H9 (cell line): Measurements from ENCODE around the gene DNM1. TPM values are rescaled to one million over a fixed set of nuclear protein-coding genes. Genes with fewer than 3 reads are reported as not detected.

Experiments
- DNase-seq: peaks from one replicate; pipeline ENCODE4 v3.0.0-alpha.2; 2017
- H2AFZ ChIP-seq: one replicate; pipeline ENCODE4 v1.6.1; 2013; ENCODE audit warnings: mild to moderate bottlenecking, low read length, control low read depth, moderate library complexity
- H2AK5ac ChIP-seq: 2 replicates; pipeline ENCODE4 v1.6.1; 2013; ENCODE audit warnings: low read length, control low read depth, mixed read lengths; ENCODE audit not compliant: insufficient read length
- H2BK120ac ChIP-seq: one replicate; pipeline ENCODE4 v1.6.1; 2013; ENCODE audit warnings: low read depth, mild to moderate bottlenecking, low read length, control low read depth, inconsistent platforms; ENCODE audit not compliant: poor library complexity, severe bottlenecking
- H2BK12ac ChIP-seq: 2 replicates; pipeline ENCODE4 v1.6.1; 2013; ENCODE audit warnings: low read length, control low read depth, mixed read lengths, low read depth; ENCODE audit not compliant: insufficient read length
- H2BK15ac ChIP-seq: 2 replicates; pipeline ENCODE4 v1.6.1; 2013; ENCODE audit warnings: low read depth, low read length, control low read depth
- H2BK20ac ChIP-seq: one replicate; pipeline ENCODE4 v1.6.1; 2013; ENCODE audit warnings: low read depth, mild to moderate bottlenecking, low read length, control low read depth, inconsistent platforms; ENCODE audit not compliant: poor library complexity, severe bottlenecking
- H2BK5ac ChIP-seq: 2 replicates; pipeline ENCODE4 v1.6.1; 2013; ENCODE audit warnings: low read length, control low read depth, mixed read lengths; ENCODE audit not compliant: insufficient read length
- H3K14ac ChIP-seq: 2 replicates; pipeline ENCODE4 v1.6.1; 2013; ENCODE audit warnings: low read length, control low read depth; ENCODE audit not compliant: insufficient read depth
- H3K18ac ChIP-seq: 2 replicates; pipeline ENCODE4 v1.6.1; 2013; ENCODE audit warnings: low read depth, mild to moderate bottlenecking, mixed read lengths, low read length, control low read depth; ENCODE audit not compliant: insufficient read length
- H3K23ac ChIP-seq: 2 replicates; pipeline ENCODE4 v1.6.1; 2013; ENCODE audit warnings: low read length, control low read depth, mixed read lengths, low read depth; ENCODE audit not compliant: insufficient read length
- H3K23me2 ChIP-seq: 2 replicates; pipeline ENCODE4 v1.6.1; 2013; ENCODE audit warnings: low read depth, mild to moderate bottlenecking, mixed read lengths, low read length, control low read depth; ENCODE audit not compliant: insufficient read length, poor library complexity, severe bottlenecking
- H3K27ac ChIP-seq: 2 replicates; pipeline ENCODE4 v1.5.1; 2013; ENCODE audit warnings: low read length, control low read depth, mixed read lengths, low read depth; ENCODE audit not compliant: insufficient read length
- H3K27me3 ChIP-seq: 2 replicates; pipeline ENCODE4 v1.6.1; 2013; ENCODE audit warnings: low read length, control low read depth, inconsistent platforms; ENCODE audit not compliant: insufficient read depth
- H3K4ac ChIP-seq: 2 replicates; pipeline ENCODE4 v1.6.1; 2013; ENCODE audit warnings: low read depth, mild to moderate bottlenecking, control low read depth, inconsistent platforms, low read length, moderate library complexity
- H3K4me1 ChIP-seq: 2 replicates; pipeline ENCODE4 v1.6.1; 2013; ENCODE audit warnings: low read length, control low read depth, inconsistent platforms; ENCODE audit not compliant: insufficient read depth
- H3K4me2 ChIP-seq: 2 replicates; pipeline ENCODE4 v1.6.1; 2013; ENCODE audit warnings: low read length, control low read depth, mixed read lengths; ENCODE audit not compliant: insufficient read length, insufficient read depth
- H3K56ac ChIP-seq: 2 replicates; pipeline ENCODE4 v1.6.1; 2013; ENCODE audit warnings: low read depth, mild to moderate bottlenecking, mixed read lengths, low read length, control low read depth; ENCODE audit not compliant: insufficient read length
- H3K79me1 ChIP-seq: 2 replicates; pipeline ENCODE4 v1.6.1; 2013; ENCODE audit warnings: low read depth, mild to moderate bottlenecking, moderate library complexity, low read length, control low read depth, inconsistent platforms; ENCODE audit not compliant: insufficient read depth, poor library complexity, severe bottlenecking
- H3K79me2 ChIP-seq: 2 replicates; pipeline ENCODE4 v1.6.1; 2013; ENCODE audit warnings: low read length, control low read depth, inconsistent platforms; ENCODE audit not compliant: insufficient read depth
- H3K9ac ChIP-seq: 2 replicates; pipeline ENCODE4 v1.6.1; 2013; ENCODE audit warnings: low read length, control low read depth, mixed read lengths; ENCODE audit not compliant: insufficient read length; ENCODE audit errors: extremely low read depth
- H3K9me3 ChIP-seq: one replicate; pipeline ENCODE4 v1.6.1; 2013; ENCODE audit warnings: low read depth, low read length, inconsistent platforms; ENCODE audit not compliant: control insufficient read depth
- H3T11ph ChIP-seq: one replicate; pipeline ENCODE4 v1.6.1; 2013; ENCODE audit warnings: mild to moderate bottlenecking, low read length, control low read depth, inconsistent platforms
- H4K20me1 ChIP-seq: one replicate; pipeline ENCODE4 v1.6.1; 2013; ENCODE audit not compliant: control insufficient read depth, insufficient read length, insufficient read depth
- H4K5ac ChIP-seq: 2 replicates; pipeline ENCODE4 v1.6.1; 2013; ENCODE audit warnings: low read depth, mild to moderate bottlenecking, mixed read lengths, low read length, control low read depth; ENCODE audit not compliant: insufficient read length
- H4K8ac ChIP-seq: replicated peaks from 2 replicates; pipeline ENCODE4 v1.6.1; 2013; ENCODE audit warnings: low read length, control low read depth, mixed read lengths, low read depth; ENCODE audit not compliant: insufficient read length
- H4K91ac ChIP-seq: 2 replicates; pipeline ENCODE4 v1.6.1; 2013; ENCODE audit warnings: low read depth, mild to moderate bottlenecking, moderate library complexity, mixed read lengths, low read length, control low read depth; ENCODE audit not compliant: insufficient read length
- H3K27ac Mint-ChIP-seq, 3 experiments: 2 replicates in 2 of 3; 3 replicates in 1 of 3; pipeline ENCODE4 v1.8.0; 2020 to 2021; ENCODE audit warnings: mixed read lengths in 3 of 3, mild to moderate bottlenecking in 1 of 3, moderate library complexity in 1 of 3
- H3K27me3 Mint-ChIP-seq: 2 replicates; pipeline ENCODE4 v1.8.0; 2021; ENCODE audit warnings: low read depth, mild to moderate bottlenecking, moderate library complexity, mixed read lengths
- H3K36me3 Mint-ChIP-seq, 3 experiments: 2 replicates in 2 of 3; 3 replicates in 1 of 3; pipeline ENCODE4 v1.8.0; 2020 to 2021; ENCODE audit warnings: low read depth in 3 of 3, mixed read lengths in 3 of 3; ENCODE audit not compliant: insufficient read depth in 1 of 3
- H3K4me1 Mint-ChIP-seq, 2 experiments: 2 replicates each; pipeline ENCODE4 v1.8.0; 2020; ENCODE audit warnings: mixed read lengths in 2 of 2
- H3K4me3 Mint-ChIP-seq, 2 experiments: 2 replicates in 1 of 2; 3 replicates in 1 of 2; pipeline ENCODE4 v1.8.0; 2020 to 2021; ENCODE audit warnings: mild to moderate bottlenecking in 2 of 2, mixed read lengths in 2 of 2, moderate library complexity in 1 of 2
- H3K9me3 Mint-ChIP-seq, 2 experiments: 2 replicates in 1 of 2; 3 replicates in 1 of 2; pipeline ENCODE4 v1.8.0; 2020; ENCODE audit warnings: mild to moderate bottlenecking in 2 of 2, mixed read lengths in 2 of 2, moderate library complexity in 1 of 2
- CTCF ChIP-seq: fragments of 200-600 bp; sonication (generic); conservative IDR thresholded peaks from 3 replicates; pipeline ENCODE4 v1.8.0; 2021; ENCODE audit warnings: antibody characterized with exemption, mild to moderate bottlenecking
- WGBS: extraction: QIAGEN DNeasy Blood & Tissue Kit; methylation state at CpG from one replicate; pipeline ENCODE4 v1.1.7; 2013; ENCODE audit warnings: missing lambda C conversion rate, low lambda C conversion rate, mixed read lengths; ENCODE audit not compliant: insufficient read length; ENCODE audit errors: extremely low coverage; 5-methylcytosine and 5-hydroxymethylcytosine counted together
- total RNA-seq: library from RNA; stranded (reverse); gene quantifications from 2 replicates; pipeline ENCODE4 v1.2.1, GENCODE V29; 2021

Gene DNM1
- total RNA-seq, 1 experiment from 2014 or later = 58.0 TPM

DNA sequence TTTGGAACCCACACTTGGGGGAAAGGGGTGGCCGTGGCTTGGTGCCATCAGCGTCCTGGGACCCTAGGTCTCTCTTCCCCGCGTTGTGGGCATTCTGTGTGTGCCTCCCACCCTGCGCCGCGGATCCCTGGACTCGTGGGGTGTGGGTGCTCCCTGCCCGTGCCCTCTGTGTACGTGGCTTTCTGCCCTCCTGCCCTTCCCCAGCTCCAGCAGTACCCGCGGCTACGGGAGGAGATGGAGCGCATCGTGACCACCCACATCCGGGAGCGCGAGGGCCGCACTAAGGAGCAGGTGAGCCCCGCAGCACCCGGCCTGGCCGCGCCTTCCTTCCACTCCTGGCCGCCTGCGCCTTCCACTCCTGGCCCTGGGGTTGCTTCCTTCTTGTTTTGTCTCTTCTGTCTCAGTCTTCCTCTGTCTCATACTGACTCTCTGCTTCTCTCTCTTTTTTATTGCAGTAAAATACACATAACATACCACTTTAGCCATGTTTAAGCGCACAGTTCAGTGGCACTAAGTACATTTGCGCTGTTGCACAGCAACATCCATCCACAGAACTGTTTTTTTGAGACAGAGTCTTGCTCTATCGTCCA lies 30.7 kb downstream of the DNM1 start:
- Mint-ChIP-seq H3K9me3 (no peaks in the 10 kb centered on the region), H3K4me1 (no peaks in the 10 kb centered on the region), H3K27ac (no peak overlapping the region; a peak in 1 of 7 replicates), H3K4me3 (no peak overlapping the region), H3K36me3 (peaks cover 1 to 21% (median 9%) of the 10 kb centered on the region in 3 experiments; a peak in 6 of 7 replicates), H3K27me3 (no peaks in the 10 kb centered on the region)
- WGBS = no CpG with 5 or more reads among the region's 28 CpGs
- Histone ChIP-seq H3K56ac (no peak overlapping the region), H2BK120ac (no peak overlapping the region), H3K9me3 (no peaks in the 10 kb centered on the region), H3K4me2 (no peak overlapping the region), H3K23me2 (no peaks in the 10 kb centered on the region), H3K27me3 (no peaks in the 10 kb centered on the region), H3K14ac (no peak overlapping the region), H4K8ac (no peak overlapping the region), H3K9ac (no peak overlapping the region), H3K23ac (no peak overlapping the region), H4K91ac (no peak overlapping the region), H3K4me1 (no peaks in the 10 kb centered on the region), H4K20me1 (no peaks in the 10 kb centered on the region), H2BK5ac (no peak overlapping the region), H2BK12ac (no peak overlapping the region), H3K18ac (no peak overlapping the region), H3K79me1 (no peaks in the 10 kb centered on the region), H3T11ph (no peak overlapping the region), H2BK15ac (no peak overlapping the region), H3K27ac (no peak overlapping the region), H2AK5ac (no peak overlapping the region), H2AFZ (no peak overlapping the region), H3K79me2 (no peaks in the 10 kb centered on the region), H2BK20ac (no peak overlapping the region), H3K4ac (no peak overlapping the region), H4K5ac (no peak overlapping the region)
- DNase-seq = no peak
- no peak for TF ChIP-seq CTCF
